ENCODE results near the gene TMEM134. TPM values are rescaled to one million over a fixed set of nuclear protein-coding genes. Genes with fewer than 3 reads are reported as not detected.
A peak's percentile ranks its signal among the peaks of the same experiment; 100 is the strongest.

Gene TMEM134
- total RNA-seq, 1 experiment from 2014 or later: 36.0 TPM

DNA sequence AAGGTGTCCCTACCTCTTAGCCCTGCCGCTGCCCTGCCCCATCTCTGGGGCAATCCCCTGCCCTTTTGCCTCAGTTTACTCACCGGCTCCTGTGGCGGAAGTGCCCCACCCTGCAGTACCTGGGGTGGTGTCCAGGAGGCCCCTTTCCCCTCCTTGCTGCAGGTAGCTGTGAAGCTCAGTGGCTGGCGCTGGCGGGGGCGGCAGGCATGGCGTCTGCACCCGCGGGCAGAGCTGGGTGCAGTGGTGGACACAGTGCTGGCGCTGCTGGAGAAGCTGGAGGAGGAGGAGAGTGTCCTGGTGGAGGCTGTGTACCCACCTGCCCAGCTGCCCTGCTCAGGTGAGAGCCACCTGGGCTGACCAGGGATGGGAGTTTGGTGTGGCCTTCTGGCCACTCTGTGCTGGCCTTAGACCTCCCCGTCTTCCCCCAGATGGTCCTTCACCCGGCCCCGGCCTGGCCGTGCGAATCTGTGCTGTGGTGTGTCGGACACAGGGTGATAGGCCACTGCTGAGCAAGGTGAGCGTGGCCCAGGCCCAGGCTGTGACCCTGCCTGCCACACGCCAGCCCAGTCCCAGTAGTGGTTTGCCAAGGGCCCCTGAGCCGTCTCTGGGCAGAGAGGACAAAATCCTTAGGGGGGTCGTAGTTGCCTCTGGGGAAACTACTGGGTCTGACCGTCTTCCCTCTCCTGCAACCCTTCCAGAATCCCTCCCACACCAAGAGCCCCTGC is 49.6 kb downstream of the TMEM134 start:
- peaks cover 36% of the 10 kb centered on the region for H3K4me1 ChIP-seq (ENCODE audit: insufficient read depth, low read length, poor library complexity, severe bottlenecking)
- H3K4me3 ChIP-seq (ENCODE audit: low read depth, low read length, poor library complexity, severe bottlenecking): peak overlapping the region; percentile 51
- intact Hi-C loops (cut with micrococcal nuclease; ENCODE audit: unreplicated experiment): no loop called here
- no peaks in the 10 kb centered on the region for H3K27me3 ChIP-seq (replicated peaks; ENCODE audit: insufficient read depth, low read depth, low read length, poor library complexity)
- no peak overlapping the region for H3K27ac ChIP-seq (ENCODE audit: low read depth, low read length, poor library complexity, severe bottlenecking)
- POLR2A ChIA-PET (ENCODE audit: low non-redundant PET): no interaction called here
- no peaks in the 10 kb centered on the region for H3K36me3 ChIP-seq (ENCODE audit: insufficient read depth, low read length, poor library complexity, severe bottlenecking)
- CTCF ChIA-PET: no interaction called here
- no TSS peak for BruUV-seq (replicated peaks)
- TF ChIP-seq, protein P1, sequence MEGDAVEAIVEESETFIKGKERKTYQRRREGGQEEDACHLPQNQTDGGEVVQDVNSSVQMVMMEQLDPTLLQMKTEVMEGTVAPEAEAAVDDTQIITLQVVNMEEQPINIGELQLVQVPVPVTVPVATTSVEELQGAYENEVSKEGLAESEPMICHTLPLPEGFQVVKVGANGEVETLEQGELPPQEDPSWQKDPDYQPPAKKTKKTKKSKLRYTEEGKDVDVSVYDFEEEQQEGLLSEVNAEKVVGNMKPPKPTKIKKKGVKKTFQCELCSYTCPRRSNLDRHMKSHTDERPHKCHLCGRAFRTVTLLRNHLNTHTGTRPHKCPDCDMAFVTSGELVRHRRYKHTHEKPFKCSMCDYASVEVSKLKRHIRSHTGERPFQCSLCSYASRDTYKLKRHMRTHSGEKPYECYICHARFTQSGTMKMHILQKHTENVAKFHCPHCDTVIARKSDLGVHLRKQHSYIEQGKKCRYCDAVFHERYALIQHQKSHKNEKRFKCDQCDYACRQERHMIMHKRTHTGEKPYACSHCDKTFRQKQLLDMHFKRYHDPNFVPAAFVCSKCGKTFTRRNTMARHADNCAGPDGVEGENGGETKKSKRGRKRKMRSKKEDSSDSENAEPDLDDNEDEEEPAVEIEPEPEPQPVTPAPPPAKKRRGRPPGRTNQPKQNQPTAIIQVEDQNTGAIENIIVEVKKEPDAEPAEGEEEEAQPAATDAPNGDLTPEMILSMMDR (conservative IDR thresholded peaks at IDR 0.05; ENCODE audit: low read depth, low read length): no peak
- TF ChIP-seq EZH2 (IDR thresholded peaks at IDR 0.05; ENCODE audit: borderline replicate concordance, low read depth, low read length, poor library complexity, severe bottlenecking): no peak
- DNase-seq (ENCODE audit: low spot score): no peak
- no peaks in the 10 kb centered on the region for H3K9me3 ChIP-seq (ENCODE audit: low read depth, low read length, poor library complexity, severe bottlenecking)

DNA sequence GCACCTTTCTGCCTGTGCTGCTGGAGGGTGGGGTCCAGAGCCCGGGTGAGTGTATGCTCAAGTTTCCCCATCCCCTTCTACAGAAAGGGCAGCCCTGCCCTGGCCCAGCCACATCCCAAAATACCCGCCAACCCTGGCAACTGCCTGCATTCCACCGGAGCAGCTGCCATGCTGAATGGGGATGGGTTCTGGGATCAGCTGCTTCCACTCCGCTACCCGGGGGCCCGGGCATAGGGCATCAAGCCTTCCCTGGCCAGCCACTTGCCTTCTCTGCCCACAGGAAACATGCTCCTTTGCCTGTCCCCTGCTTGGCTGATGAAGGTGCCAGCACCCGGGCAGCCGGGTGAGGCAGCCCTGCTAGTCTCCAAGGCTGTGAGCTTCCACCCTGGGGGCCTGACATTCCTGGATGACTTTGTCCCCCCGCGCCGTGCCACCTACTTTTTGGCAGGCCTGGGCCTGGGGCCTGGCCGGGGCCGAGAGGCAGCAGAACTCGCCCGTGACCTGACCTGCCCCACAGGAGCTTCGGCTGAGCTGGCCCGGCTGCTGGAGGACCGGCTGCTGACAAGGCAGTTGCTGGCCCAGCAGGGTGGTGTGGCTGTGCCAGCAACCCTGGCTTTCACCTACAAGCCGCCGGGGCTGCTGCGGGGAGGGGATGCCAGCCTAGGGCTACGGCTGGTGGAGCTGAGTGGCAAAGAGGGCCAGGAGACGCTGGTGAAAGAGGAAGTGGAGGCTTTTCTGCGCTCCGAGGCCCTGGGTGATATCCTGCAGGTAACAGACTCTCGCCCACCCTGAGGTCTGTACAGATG is 50.4 kb downstream of the TMEM134 start:
- ChIA-PET POLR2A (ENCODE audit: low non-redundant PET) (no interaction called here), CTCF (no interaction called here)
- BruUV-seq (replicated peaks): no TSS peak
- H3K27me3 ChIP-seq (replicated peaks; ENCODE audit: insufficient read depth, low read depth, low read length, poor library complexity): no peaks in the 10 kb centered on the region
- no peak overlapping the region for H3K27ac ChIP-seq (ENCODE audit: low read depth, low read length, poor library complexity, severe bottlenecking)
- TF ChIP-seq, protein P1 (conservative IDR thresholded peaks at IDR 0.05; ENCODE audit: low read depth, low read length): no peak
- no peak for TF ChIP-seq EZH2 (IDR thresholded peaks at IDR 0.05; ENCODE audit: borderline replicate concordance, low read depth, low read length, poor library complexity, severe bottlenecking)
- DNase-seq (ENCODE audit: low spot score): no peak
- no peaks in the 10 kb centered on the region for H3K9me3 ChIP-seq (ENCODE audit: low read depth, low read length, poor library complexity, severe bottlenecking)
- no peak overlapping the region for H3K4me3 ChIP-seq (ENCODE audit: low read depth, low read length, poor library complexity, severe bottlenecking)
- intact Hi-C loops (cut with micrococcal nuclease; ENCODE audit: unreplicated experiment): no loop called here
- H3K36me3 ChIP-seq (ENCODE audit: insufficient read depth, low read length, poor library complexity, severe bottlenecking): no peaks in the 10 kb centered on the region
- H3K4me1 ChIP-seq (ENCODE audit: insufficient read depth, low read length, poor library complexity, severe bottlenecking): peaks cover 36% of the 10 kb centered on the region

DNA sequence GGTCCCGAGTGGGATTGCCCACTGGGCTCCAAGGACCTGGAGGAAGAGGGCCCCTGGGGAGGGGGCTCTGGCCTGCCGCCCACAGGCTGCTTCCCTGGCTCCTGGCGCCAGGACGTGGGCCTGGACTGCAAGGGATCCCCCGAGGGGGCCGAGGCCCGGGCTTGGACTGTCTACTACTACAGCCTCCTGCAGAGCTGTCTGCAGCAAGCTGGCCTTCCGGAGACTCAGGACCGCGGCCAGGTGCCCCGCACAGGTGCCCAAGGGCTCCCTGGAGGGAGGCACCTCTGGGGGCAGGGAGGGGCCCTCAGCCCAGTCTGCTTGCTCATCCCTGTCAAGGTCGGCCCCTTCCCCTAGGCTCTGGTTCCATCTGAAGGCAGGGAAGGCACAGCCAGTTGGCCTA is 51.6 kb downstream of the TMEM134 start:
- H3K9me3 ChIP-seq (ENCODE audit: low read depth, low read length, poor library complexity, severe bottlenecking): no peaks in the 10 kb centered on the region
- H3K27ac ChIP-seq (ENCODE audit: low read depth, low read length, poor library complexity, severe bottlenecking): peak overlapping the region; percentile 27
- no peaks in the 10 kb centered on the region for H3K27me3 ChIP-seq (replicated peaks; ENCODE audit: insufficient read depth, low read depth, low read length, poor library complexity)
- intact Hi-C loops (cut with micrococcal nuclease; ENCODE audit: unreplicated experiment): no loop called here
- H3K4me1 ChIP-seq (ENCODE audit: insufficient read depth, low read length, poor library complexity, severe bottlenecking): peaks cover 36% of the 10 kb centered on the region
- no peaks in the 10 kb centered on the region for H3K36me3 ChIP-seq (ENCODE audit: insufficient read depth, low read length, poor library complexity, severe bottlenecking)
- no peak for DNase-seq (ENCODE audit: low spot score)
- no TSS peak for BruUV-seq (replicated peaks)
- ChIA-PET POLR2A (ENCODE audit: low non-redundant PET) (no interaction called here), CTCF (interaction anchor here (0.6 to 1.0 kb wide), 2 partner anchors 16 to 147 kb away, joined by 3 to 4 read pairs; partner anchors contain the start of gene PPP1CA)
- no peak for TF ChIP-seq EZH2 (IDR thresholded peaks at IDR 0.05; ENCODE audit: borderline replicate concordance, low read depth, low read length, poor library complexity, severe bottlenecking)
- TF ChIP-seq, protein P1 (conservative IDR thresholded peaks at IDR 0.05; ENCODE audit: low read depth, low read length): no peak
- H3K4me3 ChIP-seq (ENCODE audit: low read depth, low read length, poor library complexity, severe bottlenecking): no peak overlapping the region

All from A673 (cell line).